Thoracic aorta (tissue), 2 donors: ENCODE data around the gene TXNRD2. TPM values are rescaled to one million over a fixed set of nuclear protein-coding genes. Genes with fewer than 3 reads are reported as not detected.
"Not testable (repeated sequence)": the region's sequence is repeated elsewhere in the genome, so short reads cannot be mapped to it uniquely, and the experiment has no call there.

ENCODE experiments used
- ATAC-seq: fragments of 150-250 bp; one replicate; pipeline ENCODE4 v1.8.0; 2017; ENCODE audit warnings: low read depth; ENCODE audit not compliant: insufficient number of reproducible peaks, low FRiP score
- DNase-seq: peaks from one replicate; pipeline ENCODE4 v3.0.0-alpha.2; 2020; ENCODE audit warnings: low spot score
- H3K27ac ChIP-seq, 2 donors: fragments of 200-600 bp; sonication (generic); 1 replicate in 1 of 2; 2 replicates in 1 of 2; pipeline ENCODE4 v1.5.1; 2016; ENCODE audit warnings: mild to moderate bottlenecking in 2 of 2, moderate library complexity in 2 of 2
- H3K27me3 ChIP-seq: fragments of 200-600 bp; sonication (generic); replicated peaks from 2 replicates; pipeline ENCODE4 v1.6.0; 2016; ENCODE audit warnings: mild to moderate bottlenecking; ENCODE audit not compliant: insufficient read depth
- H3K36me3 ChIP-seq: fragments of 200-600 bp; sonication (generic); one replicate; pipeline ENCODE4 v1.5.1; 2016
- H3K4me1 ChIP-seq, 2 donors: fragments of 200-600 bp; sonication (generic); 1 replicate in 1 of 2; 2 replicates in 1 of 2; pipeline versions ENCODE4 v1.5.1 to v1.6.0; 2016; ENCODE audit warnings: low read depth in 2 of 2, mild to moderate bottlenecking in 1 of 2; ENCODE audit not compliant: control insufficient read depth in 1 of 2
- H3K4me3 ChIP-seq: fragments of 200-600 bp; sonication (generic); 2 replicates; pipeline ENCODE4 v1.5.1; 2016; ENCODE audit warnings: mild to moderate bottlenecking
- H3K9me3 ChIP-seq: fragments of 200-600 bp; sonication (generic); 2 replicates; pipeline ENCODE4 v1.5.1; 2016
- total RNA-seq, 2 donors: library from RNA; depleted of rRNA; stranded (reverse); fragments of >200 nt; gene quantifications; one replicate each; pipeline versions ENCODE4 v1.1.0 to v1.2.3, GENCODE V29; 2016
- TF ChIP-seq, protein P1 (sequence below): fragments of 200-600 bp; sonication (generic); IDR thresholded peaks from one replicate; pipeline ENCODE4 v1.5.1; 2019; ENCODE audit warnings: antibody characterized with exemption

TXNRD2 gene
- total RNA-seq, 2 donors from 2014 or later: 27.4 to 37.6 TPM

DNA sequence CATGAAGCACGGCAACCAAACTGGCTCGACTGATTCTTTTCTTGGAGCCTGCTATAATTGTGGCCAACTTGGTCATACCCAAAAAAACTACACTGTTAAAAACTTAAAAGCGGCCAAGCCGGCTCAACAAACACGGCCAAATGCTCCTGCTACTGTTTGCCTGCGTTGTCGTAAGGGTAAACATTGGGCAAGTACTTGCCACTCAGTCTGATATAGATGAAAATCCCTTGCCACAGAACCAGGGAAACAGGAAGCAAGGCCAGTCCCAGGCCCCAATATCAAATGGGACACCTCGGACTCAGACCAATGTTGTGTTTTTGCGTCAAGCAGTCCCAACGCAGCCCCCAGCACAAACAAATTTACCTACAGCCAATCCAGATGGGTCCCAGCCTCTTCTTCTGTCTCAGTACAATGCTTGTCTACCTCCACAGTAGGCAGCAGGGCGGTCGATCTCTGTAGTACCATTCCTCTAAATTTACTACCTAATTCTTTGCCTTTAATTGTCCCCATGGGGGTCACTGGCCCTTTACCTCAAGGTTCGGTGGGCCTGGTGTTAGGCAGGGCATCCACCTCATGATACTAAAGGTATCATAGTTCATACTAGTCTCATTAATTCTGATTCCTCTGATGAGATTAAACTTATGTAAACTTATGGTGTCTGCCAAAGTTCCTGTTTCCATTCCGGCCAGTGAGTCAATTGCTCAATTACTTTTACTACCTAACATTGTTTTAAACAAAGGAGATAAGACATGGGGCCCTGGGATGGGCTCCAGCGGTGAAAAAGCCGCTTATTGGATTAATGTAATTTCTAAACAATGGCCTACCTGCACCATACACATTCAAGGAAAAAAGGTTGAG is 3.8 kb downstream of the TXNRD2 start:
- TF ChIP-seq, protein P1, sequence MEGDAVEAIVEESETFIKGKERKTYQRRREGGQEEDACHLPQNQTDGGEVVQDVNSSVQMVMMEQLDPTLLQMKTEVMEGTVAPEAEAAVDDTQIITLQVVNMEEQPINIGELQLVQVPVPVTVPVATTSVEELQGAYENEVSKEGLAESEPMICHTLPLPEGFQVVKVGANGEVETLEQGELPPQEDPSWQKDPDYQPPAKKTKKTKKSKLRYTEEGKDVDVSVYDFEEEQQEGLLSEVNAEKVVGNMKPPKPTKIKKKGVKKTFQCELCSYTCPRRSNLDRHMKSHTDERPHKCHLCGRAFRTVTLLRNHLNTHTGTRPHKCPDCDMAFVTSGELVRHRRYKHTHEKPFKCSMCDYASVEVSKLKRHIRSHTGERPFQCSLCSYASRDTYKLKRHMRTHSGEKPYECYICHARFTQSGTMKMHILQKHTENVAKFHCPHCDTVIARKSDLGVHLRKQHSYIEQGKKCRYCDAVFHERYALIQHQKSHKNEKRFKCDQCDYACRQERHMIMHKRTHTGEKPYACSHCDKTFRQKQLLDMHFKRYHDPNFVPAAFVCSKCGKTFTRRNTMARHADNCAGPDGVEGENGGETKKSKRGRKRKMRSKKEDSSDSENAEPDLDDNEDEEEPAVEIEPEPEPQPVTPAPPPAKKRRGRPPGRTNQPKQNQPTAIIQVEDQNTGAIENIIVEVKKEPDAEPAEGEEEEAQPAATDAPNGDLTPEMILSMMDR: no peak
- no peaks in the 10 kb centered on the region for H3K9me3 ChIP-seq
- no peak overlapping the region for H3K4me3 ChIP-seq
- ATAC-seq: no peak
- no peaks in the 10 kb centered on the region for H3K36me3 ChIP-seq
- peaks cover 9 to 15% of the 10 kb centered on the region in 2 donors for H3K4me1 ChIP-seq
- no peak overlapping the region for H3K27ac ChIP-seq
- no peaks in the 10 kb centered on the region for H3K27me3 ChIP-seq
- no peak for DNase-seq

DNA sequence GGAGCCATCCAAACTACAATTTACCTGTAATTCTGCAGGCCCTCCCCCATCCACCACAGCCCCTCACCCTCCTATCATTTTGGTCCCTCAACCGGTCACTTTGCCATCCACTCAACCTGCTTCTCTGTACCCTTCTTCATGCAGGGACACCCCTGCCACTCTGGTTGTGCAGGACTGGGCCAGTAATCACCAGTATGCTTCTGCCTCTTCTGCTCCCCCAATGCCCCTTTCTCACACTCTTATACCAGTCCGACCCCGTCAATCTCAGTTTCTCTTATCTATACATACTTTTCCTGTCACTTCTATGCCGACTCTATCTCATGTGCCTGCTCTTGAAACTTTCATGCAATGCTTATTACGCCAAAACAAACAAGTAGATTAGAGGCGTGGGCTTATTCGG is 5.1 kb downstream of the TXNRD2 start:
- DNase-seq (no peak), ATAC-seq (no peak)
- H3K9me3 ChIP-seq: no peaks in the 10 kb centered on the region
- H3K36me3 ChIP-seq: no peaks in the 10 kb centered on the region
- TF ChIP-seq, protein P1: no peak
- no peak overlapping the region for H3K27ac ChIP-seq
- peaks cover 5 to 12% of the 10 kb centered on the region in 2 donors for H3K4me1 ChIP-seq
- H3K27me3 ChIP-seq: no peaks in the 10 kb centered on the region
- no peak overlapping the region for H3K4me3 ChIP-seq

DNA sequence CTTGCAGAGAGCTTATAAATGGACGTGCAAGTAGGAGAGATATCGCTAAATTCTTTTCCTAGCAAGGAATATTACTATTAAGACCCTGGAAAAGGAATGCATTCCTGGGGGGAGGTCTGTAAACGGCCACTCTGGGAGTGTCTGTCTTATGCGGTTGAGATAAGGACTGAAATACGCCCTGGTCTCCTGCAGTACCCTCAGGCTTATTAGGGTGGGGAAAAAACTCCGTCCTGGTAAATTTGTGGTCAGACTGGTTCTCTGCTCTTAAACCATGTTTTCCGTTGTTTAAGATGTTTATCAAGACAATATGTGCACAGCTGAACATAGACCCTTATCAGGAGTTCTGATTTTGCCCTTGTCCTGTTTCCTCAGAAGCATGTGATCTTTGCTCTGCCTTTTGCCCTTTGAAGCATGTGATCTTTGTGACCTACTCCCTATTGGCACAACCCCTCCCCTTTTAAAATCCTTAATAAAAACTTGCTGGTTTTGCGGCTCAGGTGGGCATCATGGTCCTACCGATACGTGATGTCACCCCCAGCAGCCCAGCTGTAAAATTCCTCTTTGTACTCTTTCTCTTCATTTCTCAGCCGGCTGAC is 6.4 kb downstream of the TXNRD2 start:
- H3K4me1 ChIP-seq, H3K27me3 ChIP-seq, H3K4me3 ChIP-seq, H3K27ac ChIP-seq, H3K9me3 ChIP-seq, DNase-seq, H3K36me3 ChIP-seq, ATAC-seq: not testable (repeated sequence)

DNA sequence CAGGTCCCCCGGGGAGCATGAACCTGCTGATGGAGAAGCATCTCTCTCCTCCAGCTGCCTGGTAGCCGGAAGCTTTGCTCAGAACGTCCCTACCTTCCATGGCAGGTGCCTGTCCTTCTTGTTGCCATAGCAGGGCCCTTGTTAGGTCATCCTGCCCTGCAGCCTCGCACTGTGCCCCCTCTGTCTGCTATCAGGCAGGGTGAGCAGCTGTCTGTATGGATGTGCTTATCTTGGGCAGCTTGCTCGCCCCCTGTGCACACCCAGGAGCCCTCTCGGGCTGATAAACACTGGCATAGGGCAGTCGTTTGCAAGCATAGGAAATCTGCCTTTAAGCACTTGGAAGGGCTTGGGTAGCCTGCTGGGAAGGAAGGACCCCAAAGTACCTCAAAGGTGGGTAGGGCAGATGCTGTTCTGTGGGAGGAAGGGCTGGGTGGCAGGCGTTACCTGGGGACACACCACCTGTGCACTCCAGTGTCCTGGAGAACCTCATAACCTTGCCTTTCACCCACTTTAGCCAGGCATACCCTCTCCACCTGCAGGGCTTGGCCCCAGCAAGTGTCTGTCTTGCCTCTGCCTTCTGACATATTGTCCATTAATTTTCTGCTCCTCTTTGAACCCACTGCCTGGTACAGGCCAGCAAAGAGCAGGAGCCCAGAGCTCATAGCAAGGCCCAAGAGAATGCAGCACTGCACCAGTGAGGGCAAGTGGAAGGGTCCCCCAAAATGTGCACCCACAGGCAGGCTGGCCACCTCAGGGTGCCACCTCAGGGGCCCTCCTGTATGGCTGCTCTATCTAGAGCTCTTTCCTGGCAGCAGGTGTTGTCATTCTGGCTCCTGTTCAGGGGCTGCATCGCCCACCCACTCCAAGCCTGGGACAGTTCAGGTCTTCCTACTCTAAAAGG is 8.0 kb downstream of the TXNRD2 start:
- H3K27me3 ChIP-seq: no peaks in the 10 kb centered on the region

More for the DNA sequence above, 8.0 kb downstream of the TXNRD2 start:
- TF ChIP-seq, protein P1: no peak
- Histone ChIP-seq H3K9me3 (no peaks in the 10 kb centered on the region), H3K4me1 (no peaks in the 10 kb centered on the region), H3K27ac (no peak overlapping the region), H3K36me3 (no peaks in the 10 kb centered on the region), H3K4me3 (no peak overlapping the region)
- ATAC-seq (no peak), DNase-seq (no peak)
